Calu3 (cell line): Measurements from ENCODE around the gene RPS27L. TPM values are rescaled to one million over a fixed set of nuclear protein-coding genes. Genes with fewer than 3 reads are reported as not detected.

Experiments used
- BruUV-seq: library from RNA; stranded (reverse); fragments of 400-500 nt; replicated peaks from 2 replicates; lab custom pipeline; 2021; lab: Mats Ljungman, UMichigan
- CTCF ChIA-PET: fragments of 300-600 bp; sonication (Branson Sonifier 250); formaldehyde crosslinking; loops from one replicate; lab custom pipeline; 2022; ENCODE audit warnings: antibody characterized with exemption; lab: Charles Lee
- DNase-seq: peaks from one replicate; pipeline ENCODE4 v3.0.0; 2022
- H3K27ac Mint-ChIP-seq: one replicate; pipeline ENCODE4 v1.8.0; 2022; ENCODE audit warnings: mixed read lengths; ENCODE audit not compliant: unreplicated experiment
- H3K27me3 Mint-ChIP-seq: one replicate; pipeline ENCODE4 v1.8.0; 2022; ENCODE audit warnings: mixed read lengths; ENCODE audit not compliant: unreplicated experiment
- H3K36me3 Mint-ChIP-seq: one replicate; pipeline ENCODE4 v1.8.0; 2022; ENCODE audit warnings: mild to moderate bottlenecking, moderate library complexity, mixed read lengths; ENCODE audit not compliant: insufficient read depth, unreplicated experiment
- H3K4me1 Mint-ChIP-seq: one replicate; pipeline ENCODE4 v1.8.0; 2022; ENCODE audit warnings: mild to moderate bottlenecking, low read depth, mixed read lengths; ENCODE audit not compliant: unreplicated experiment
- H3K4me3 Mint-ChIP-seq: one replicate; pipeline ENCODE4 v1.8.0; 2022; ENCODE audit warnings: mild to moderate bottlenecking, low read depth, moderate library complexity, mixed read lengths; ENCODE audit not compliant: unreplicated experiment
- H3K9me3 Mint-ChIP-seq: one replicate; pipeline ENCODE4 v1.8.0; 2022; ENCODE audit warnings: low read depth, mixed read lengths; ENCODE audit not compliant: unreplicated experiment
- intact Hi-C: fragments of 100-400 bp; cut with micrococcal nuclease; formaldehyde crosslinking; loops from one replicate; pipeline ENCODE4 v1.10.0; 2022; ENCODE audit not compliant: unreplicated experiment
- total RNA-seq: library from RNA; stranded (reverse); gene quantifications from 2 replicates; pipeline ENCODE4 v1.2.3, GENCODE V29; 2022
- TF ChIP-seq, protein P1 (sequence below): fragments of 200-600 bp; IDR thresholded peaks from one replicate; pipeline ENCODE4 v1.8.0; 2022; ENCODE audit warnings: antibody characterized with exemption; ENCODE audit not compliant: unreplicated experiment

The RPS27L gene
- total RNA-seq, 1 experiment from 2014 or later: 64.4 TPM

DNA sequence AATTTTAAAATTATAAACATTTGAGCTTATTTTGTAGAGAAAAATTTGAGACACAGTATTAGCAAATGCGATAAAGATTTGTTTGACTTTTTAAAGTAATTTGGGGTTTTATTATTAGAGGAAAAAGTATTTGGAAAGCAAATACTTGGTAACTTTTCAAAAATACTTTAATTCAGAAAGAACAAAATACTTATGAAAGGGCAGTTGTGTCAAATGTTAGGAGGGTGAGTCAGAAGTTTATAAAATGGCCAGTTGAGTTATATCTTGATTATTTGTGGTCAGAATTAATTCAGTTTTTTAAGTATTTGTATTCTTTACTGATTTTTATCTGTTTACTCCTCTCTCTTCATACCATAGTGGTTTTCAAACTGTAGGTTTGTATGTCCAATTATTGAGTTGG lies 23.5 kb downstream of the RPS27L start:
- H3K4me1 Mint-ChIP-seq: peaks cover 14% of the 10 kb centered on the region
- no peak for DNase-seq
- H3K4me3 Mint-ChIP-seq: no peak overlapping the region
- TF ChIP-seq, protein P1, sequence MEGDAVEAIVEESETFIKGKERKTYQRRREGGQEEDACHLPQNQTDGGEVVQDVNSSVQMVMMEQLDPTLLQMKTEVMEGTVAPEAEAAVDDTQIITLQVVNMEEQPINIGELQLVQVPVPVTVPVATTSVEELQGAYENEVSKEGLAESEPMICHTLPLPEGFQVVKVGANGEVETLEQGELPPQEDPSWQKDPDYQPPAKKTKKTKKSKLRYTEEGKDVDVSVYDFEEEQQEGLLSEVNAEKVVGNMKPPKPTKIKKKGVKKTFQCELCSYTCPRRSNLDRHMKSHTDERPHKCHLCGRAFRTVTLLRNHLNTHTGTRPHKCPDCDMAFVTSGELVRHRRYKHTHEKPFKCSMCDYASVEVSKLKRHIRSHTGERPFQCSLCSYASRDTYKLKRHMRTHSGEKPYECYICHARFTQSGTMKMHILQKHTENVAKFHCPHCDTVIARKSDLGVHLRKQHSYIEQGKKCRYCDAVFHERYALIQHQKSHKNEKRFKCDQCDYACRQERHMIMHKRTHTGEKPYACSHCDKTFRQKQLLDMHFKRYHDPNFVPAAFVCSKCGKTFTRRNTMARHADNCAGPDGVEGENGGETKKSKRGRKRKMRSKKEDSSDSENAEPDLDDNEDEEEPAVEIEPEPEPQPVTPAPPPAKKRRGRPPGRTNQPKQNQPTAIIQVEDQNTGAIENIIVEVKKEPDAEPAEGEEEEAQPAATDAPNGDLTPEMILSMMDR: no peak
- no peak overlapping the region for H3K27ac Mint-ChIP-seq
- BruUV-seq: no TSS peak
- CTCF ChIA-PET: no interaction called here
- intact Hi-C loops: no loop called here
- no peaks in the 10 kb centered on the region for H3K9me3 Mint-ChIP-seq
- no peaks in the 10 kb centered on the region for H3K27me3 Mint-ChIP-seq
- H3K36me3 Mint-ChIP-seq: peaks cover 4% of the 10 kb centered on the region

DNA sequence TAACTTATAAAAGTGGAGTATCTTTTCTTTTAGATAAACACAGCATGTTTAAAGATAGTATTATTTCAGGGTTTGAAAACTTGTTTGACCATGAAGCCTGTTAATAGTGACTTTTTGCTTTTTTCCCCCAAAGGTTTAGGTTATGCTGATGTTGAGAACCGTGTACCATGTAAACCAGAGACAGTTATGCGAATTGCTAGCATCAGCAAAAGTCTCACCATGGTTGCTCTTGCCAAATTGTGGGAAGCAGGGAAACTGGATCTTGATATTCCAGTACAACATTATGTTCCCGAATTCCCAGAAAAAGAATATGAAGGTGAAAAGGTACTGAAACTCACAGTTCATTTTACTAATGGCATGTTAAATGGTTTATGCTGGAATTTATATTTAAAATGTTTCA lies 30.6 kb downstream of the RPS27L start:
- TF ChIP-seq, protein P1: no peak
- H3K9me3 Mint-ChIP-seq: no peaks in the 10 kb centered on the region
- CTCF ChIA-PET: no interaction called here
- H3K27me3 Mint-ChIP-seq: no peaks in the 10 kb centered on the region
- H3K36me3 Mint-ChIP-seq: peaks cover 10% of the 10 kb centered on the region
- intact Hi-C loops: no loop called here
- BruUV-seq: no TSS peak
- H3K4me3 Mint-ChIP-seq: no peak overlapping the region
- DNase-seq: no peak
- peaks cover 14% of the 10 kb centered on the region for H3K4me1 Mint-ChIP-seq
- no peak overlapping the region for H3K27ac Mint-ChIP-seq

DNA sequence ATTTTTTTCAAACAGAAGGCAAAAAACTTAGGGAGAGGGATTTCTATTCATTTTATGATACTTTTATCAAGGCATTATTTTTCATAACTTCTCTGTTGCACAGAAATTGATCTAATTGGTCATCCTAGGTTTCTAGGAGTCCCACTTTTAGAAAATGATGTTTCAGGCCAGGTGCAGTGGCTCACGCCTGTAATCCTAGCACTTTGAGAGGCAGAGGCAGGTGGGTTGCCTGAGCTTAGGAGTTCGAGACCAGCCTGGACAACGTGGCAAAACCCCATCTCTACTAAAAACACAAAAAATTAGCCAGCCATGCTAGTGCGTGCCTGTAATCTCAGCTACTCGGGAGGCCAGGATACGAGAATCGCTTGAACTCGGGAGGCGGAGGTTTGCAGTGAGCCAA lies 32.8 kb downstream of the RPS27L start:
- CTCF ChIA-PET: interaction anchor here (0.8 kb wide), 1 partner anchor 1039 kb away, joined by 3 read pairs; no protein-coding TSS in a partner anchor
- TF ChIP-seq, protein P1: no peak
- Mint-ChIP-seq H3K27me3 (no peaks in the 10 kb centered on the region), H3K4me1 (peaks cover 24% of the 10 kb centered on the region), H3K9me3 (peaks cover 5% of the 10 kb centered on the region), H3K4me3 (no peak overlapping the region), H3K36me3 (peaks cover 18% of the 10 kb centered on the region), H3K27ac (no peak overlapping the region)
- no peak for DNase-seq
- intact Hi-C loops: loop anchor here (5.0 kb wide), 1 partner anchor 33 kb away; the partner anchor contains the start of gene RPS27L
- no TSS peak for BruUV-seq

DNA sequence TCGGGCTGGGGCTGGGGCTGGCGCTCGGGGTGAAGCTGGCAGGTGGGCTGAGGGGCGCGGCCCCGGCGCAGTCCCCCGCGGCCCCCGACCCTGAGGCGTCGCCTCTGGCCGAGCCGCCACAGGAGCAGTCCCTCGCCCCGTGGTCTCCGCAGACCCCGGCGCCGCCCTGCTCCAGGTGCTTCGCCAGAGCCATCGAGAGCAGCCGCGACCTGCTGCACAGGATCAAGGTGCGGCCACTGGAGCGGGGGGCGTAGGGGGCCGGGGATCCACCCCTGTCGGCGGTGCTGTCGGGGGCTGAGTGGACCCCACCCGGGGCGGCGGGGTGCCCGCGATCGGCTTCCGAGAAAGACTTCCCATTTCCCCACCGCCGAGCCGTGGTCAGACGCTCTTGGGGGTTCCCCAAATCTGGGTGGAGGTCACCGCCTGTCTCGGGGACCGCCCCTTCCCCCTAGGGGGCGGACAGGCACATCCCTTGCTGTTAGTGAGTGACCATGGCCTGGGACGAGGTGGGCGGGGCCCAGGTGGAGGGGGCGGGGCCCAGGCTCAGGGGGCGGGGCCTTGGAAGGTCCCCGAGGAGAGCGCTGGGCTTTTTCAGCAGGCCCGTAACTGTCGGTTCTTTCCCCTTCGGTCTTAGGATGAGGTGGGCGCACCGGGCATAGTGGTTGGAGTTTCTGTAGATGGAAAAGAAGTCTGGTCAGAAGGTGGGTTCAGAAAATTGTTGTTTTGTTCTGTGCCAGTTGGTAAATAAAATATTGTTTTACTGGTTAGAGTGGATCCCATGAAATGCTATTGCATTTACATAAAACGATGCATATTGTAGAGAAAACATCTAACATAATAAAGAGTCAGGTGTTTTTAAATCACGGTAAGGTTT lies 35.0 kb downstream of the RPS27L start:
- intact Hi-C loops: loop anchor here (5.0 kb wide), 1 partner anchor 35 kb away; the partner anchor contains the start of gene RPS27L
- peaks cover 24% of the 10 kb centered on the region for H3K4me1 Mint-ChIP-seq
- H3K4me3 Mint-ChIP-seq: peak overlapping the region; percentile 70
- H3K27me3 Mint-ChIP-seq: no peaks in the 10 kb centered on the region
- TF ChIP-seq, protein P1: no peak
- BruUV-seq: no TSS peak
- CTCF ChIA-PET: no interaction called here
- H3K36me3 Mint-ChIP-seq: peaks cover 18% of the 10 kb centered on the region
- H3K9me3 Mint-ChIP-seq: peaks cover 9% of the 10 kb centered on the region
- peak; percentile 78 for DNase-seq
- H3K27ac Mint-ChIP-seq: no peak overlapping the region
